SK-N-SH treated with all-trans-retinoic acid at 6 μM for 48 hours (cell line): ENCODE measurements around the gene CASP10.
"Not testable (repeated sequence)": the region's sequence is repeated elsewhere in the genome, so short reads cannot be mapped to it uniquely, and the experiment has no call there.

Source experiments
- ATAC-seq: fragments of 200-7000 bp; cut with Tn5 transposase; 3 replicates; pipeline ENCODE4 v1.9.1; 2020; ENCODE audit warnings: mild to moderate bottlenecking, moderate library complexity
- ARNTL ChIP-seq: fragments of 450-650 bp; formaldehyde crosslinking; IDR thresholded peaks from 2 replicates; pipeline ENCODE4 v1.5.0; 2020; ENCODE audit warnings: low read depth, mild to moderate bottlenecking, moderate library complexity, borderline replicate concordance
- CREB5 ChIP-seq: fragments of 250-450 bp; sonication (Bioruptor Pico); IDR thresholded peaks from 2 replicates; pipeline ENCODE4 v1.5.1; 2020; ENCODE audit warnings: low read depth, mild to moderate bottlenecking, moderate library complexity
- CSDC2 ChIP-seq: fragments of 250-450 bp; sonication (Bioruptor Pico); IDR thresholded peaks from 2 replicates; pipeline ENCODE4 v1.5.0; 2020; ENCODE audit warnings: mild to moderate bottlenecking, moderate library complexity
- CSRNP3 ChIP-seq: fragments of 250-450 bp; sonication (Bioruptor Pico); IDR thresholded peaks from 2 replicates; pipeline ENCODE4 v1.5.1; 2021; ENCODE audit warnings: mild to moderate bottlenecking, moderate library complexity
- OSR1 ChIP-seq: fragments of 250-450 bp; sonication (Bioruptor Pico); IDR thresholded peaks from 2 replicates; pipeline ENCODE4 v1.8.0; 2022; ENCODE audit warnings: moderate library complexity, mild to moderate bottlenecking, inconsistent platforms
- PATZ1 ChIP-seq: fragments of 250-450 bp; sonication (Bioruptor Pico); IDR thresholded peaks from 2 replicates; pipeline ENCODE4 v1.8.0; 2020; ENCODE audit warnings: mild to moderate bottlenecking, moderate library complexity, borderline replicate concordance
- RARB ChIP-seq: fragments of 250-450 bp; sonication (Bioruptor Pico); IDR thresholded peaks from 2 replicates; pipeline ENCODE4 v1.8.0; 2021; ENCODE audit warnings: mild to moderate bottlenecking, moderate library complexity
- SNAI2 ChIP-seq: fragments of 250-450 bp; sonication (Bioruptor Pico); IDR thresholded peaks from 2 replicates; pipeline ENCODE4 v1.5.0; 2020; ENCODE audit warnings: mild to moderate bottlenecking, moderate library complexity
- TCF4 ChIP-seq: fragments of 250-450 bp; sonication (Bioruptor Pico); IDR thresholded peaks from 2 replicates; pipeline ENCODE4 v1.8.0; 2021; ENCODE audit warnings: mild to moderate bottlenecking, moderate library complexity, borderline replicate concordance
- TOX ChIP-seq: fragments of 250-450 bp; sonication (Bioruptor Pico); IDR thresholded peaks from 2 replicates; pipeline ENCODE4 v1.8.0; 2021; ENCODE audit warnings: mild to moderate bottlenecking, moderate library complexity, borderline replicate concordance
- TSHZ2 ChIP-seq: fragments of 250-450 bp; sonication (Bioruptor Pico); IDR thresholded peaks from 2 replicates; pipeline ENCODE4 v1.5.0; 2020; ENCODE audit warnings: mild to moderate bottlenecking, moderate library complexity
- ZC3H10 ChIP-seq: fragments of 250-450 bp; sonication (Bioruptor Pico); IDR thresholded peaks from 2 replicates; pipeline ENCODE4 v1.5.1; 2021; ENCODE audit warnings: mild to moderate bottlenecking, moderate library complexity
- ZFP30 ChIP-seq: fragments of 450-650 bp; formaldehyde crosslinking; IDR thresholded peaks from 2 replicates; pipeline ENCODE4 v1.5.0; 2022; ENCODE audit warnings: mild to moderate bottlenecking, moderate library complexity
- ZNF565 ChIP-seq: fragments of 450-650 bp; formaldehyde crosslinking; conservative IDR thresholded peaks from 2 replicates; pipeline ENCODE4 v1.5.0; 2020; ENCODE audit warnings: low read depth, mild to moderate bottlenecking, moderate library complexity
- ZNF70 ChIP-seq: fragments of 450-650 bp; formaldehyde crosslinking; IDR thresholded peaks from 2 replicates; pipeline ENCODE4 v1.5.0; 2020; ENCODE audit warnings: mild to moderate bottlenecking, moderate library complexity

Gene CASP10

GRCh38 chr2:201137505-201138400 lies 45.2 kb upstream of the CASP10 start:
- TF ChIP-seq TOX (CRISPR knock-in tag): no peak
- TF ChIP-seq, all 23 proteins: peak for 0
- ATAC-seq: no peak

DNA sequence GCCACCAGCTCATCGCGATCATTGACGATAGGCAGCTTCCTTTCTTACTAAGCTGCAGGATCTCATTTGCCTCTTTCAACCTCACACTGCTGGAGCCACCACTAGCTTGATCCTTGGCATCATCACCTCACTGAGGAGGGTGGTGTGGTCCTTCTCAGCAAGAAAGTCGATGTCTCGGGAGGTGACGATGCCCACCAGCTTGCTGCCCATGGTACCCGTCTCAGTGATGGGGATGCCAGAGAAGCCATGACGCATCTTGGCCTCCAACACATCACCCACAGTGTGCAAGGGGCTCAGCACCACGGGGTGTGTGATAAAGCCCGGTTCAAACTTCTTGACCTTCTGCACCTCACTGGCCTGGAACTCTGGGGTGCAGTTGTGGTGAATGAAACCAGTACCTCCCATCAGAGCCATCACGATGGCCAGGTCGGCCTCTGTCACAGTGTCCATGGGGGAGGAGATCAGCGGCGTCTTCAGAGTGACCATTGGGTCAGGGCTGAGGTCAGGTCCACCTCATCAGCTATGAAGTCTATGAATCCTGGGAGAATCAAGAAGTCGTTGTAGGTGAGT lies 44.5 kb upstream of the CASP10 start:
- no peak for ATAC-seq

DNA sequence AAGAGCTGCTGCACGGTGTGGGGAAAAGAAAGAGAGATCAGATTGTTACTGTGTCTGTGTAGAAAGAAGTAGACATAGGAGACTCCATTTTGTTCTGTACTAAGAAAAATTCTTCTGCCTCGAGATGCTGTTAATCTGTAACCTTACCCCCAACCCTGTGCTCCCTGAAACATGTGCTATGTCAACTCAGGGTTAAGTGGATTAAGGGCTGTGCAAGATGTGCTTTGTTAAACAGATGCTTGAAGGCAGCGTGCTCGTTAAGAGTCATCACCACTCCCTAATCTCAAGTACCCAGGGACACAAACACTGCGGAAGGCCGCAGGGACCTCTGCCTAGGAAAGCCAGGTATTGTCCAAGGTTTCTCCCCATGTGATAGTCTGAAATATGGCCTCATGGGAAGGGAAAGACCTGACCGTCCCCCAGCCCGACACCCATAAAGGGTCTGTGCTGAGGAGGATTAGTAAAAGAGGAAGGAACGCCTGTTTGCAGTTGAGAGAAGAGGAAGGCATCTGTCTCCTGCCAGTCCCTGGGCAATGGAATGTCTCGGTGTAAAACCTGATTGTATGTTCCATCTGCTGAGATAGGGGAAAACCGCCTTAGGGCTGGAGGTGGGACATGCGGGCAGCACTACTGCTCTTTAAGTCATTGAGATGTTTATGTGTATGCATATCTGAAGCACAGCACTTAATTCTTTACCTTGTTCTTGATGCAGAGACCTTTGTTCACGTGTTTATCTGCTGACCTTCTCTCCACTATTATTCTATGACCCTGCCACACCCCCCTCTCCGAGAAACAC lies 43.8 kb upstream of the CASP10 start:
- ATAC-seq: not testable (repeated sequence)

More for the DNA sequence above, 44.5 kb upstream of the CASP10 start:
- TF ChIP-seq CREB5 (CRISPR knock-in tag): no peak
- TF ChIP-seq ZNF70 (CRISPR knock-in tag): no peak
- TF ChIP-seq TSHZ2: no peak
- TF ChIP-seq PATZ1: no peak
- no peak for TF ChIP-seq ZC3H10 (CRISPR knock-in tag)
- no peak for TF ChIP-seq TCF4 (CRISPR knock-in tag)
- TF ChIP-seq OSR1 (CRISPR knock-in tag): no peak
- no peak for TF ChIP-seq ARNTL (CRISPR knock-in tag)
- no peak for TF ChIP-seq RARB
- TF ChIP-seq ZNF565 (CRISPR knock-in tag): no peak
- TF ChIP-seq CSRNP3 (CRISPR knock-in tag): no peak

- TF ChIP-seq ZNF70 (CRISPR knock-in tag): no peak
- no peak for TF ChIP-seq SNAI2
- TF ChIP-seq ZFP30 (CRISPR knock-in tag): no peak
- no peak for TF ChIP-seq OSR1 (CRISPR knock-in tag)
- no peak for TF ChIP-seq ZC3H10 (CRISPR knock-in tag)
- no peak for TF ChIP-seq CSDC2 (CRISPR knock-in tag)
- no peak for TF ChIP-seq TSHZ2
- ATAC-seq: no peak
These were observed 42.9 kb upstream of the CASP10 start for GRCh38 chr2:201139836-201140604.
